ENCODE measurements around the gene TREH. TPM values are rescaled to one million over a fixed set of nuclear protein-coding genes. Genes with fewer than 3 reads are reported as not detected.

Gene TREH
- total RNA-seq, 1 experiment from 2014 or later = 0.15 TPM

GRCh38 chr11:118674082-118674435 is 5.4 kb downstream of the TREH start (continued):
- no peak for TF ChIP-seq REST (IDR thresholded peaks at IDR 0.05; ENCODE audit: low read depth)

- no peak overlapping the region for H3K4me3 ChIP-seq (replicated peaks in 1 of 2; ENCODE audit: low read depth in 1 of 2, low read length in 2 of 2)
- ChIA-PET RAD21 (ENCODE audit: low non-redundant PET in 1 of 2, low total read pairs in 2 of 2, uncharacterized antibody in 2 of 2, unreplicated experiment in 2 of 2) (no interaction called here), CTCF (interaction anchor here (0.7 kb wide), 1 partner anchor 11 kb away, joined by 3 read pairs; no protein-coding TSS in a partner anchor), POLR2A (no interaction called here)
- ATAC-seq (no peak), DNase-seq (ENCODE audit: low read depth, low spot score) (no peak)
- no peaks in the 10 kb centered on the region for H4K20me1 ChIP-seq (ENCODE audit: insufficient read depth)
- H3K27ac ChIP-seq (ENCODE audit: low read depth, low read length) = no peak overlapping the region
- H3K79me2 ChIP-seq (ENCODE audit: insufficient read depth, low read length) = no peaks in the 10 kb centered on the region
- intact Hi-C loops (cut with micrococcal nuclease) = no loop called here
- no peaks in the 10 kb centered on the region for H3K27me3 ChIP-seq (ENCODE audit: insufficient read depth, low read length)
- H3K4me1 ChIP-seq (ENCODE audit: control insufficient read depth in 1 of 2, insufficient read depth in 2 of 2, low read length in 2 of 2) = peaks cover 0 to under 1% of the 10 kb centered on the region in 2 experiments; a peak in 1 of 4 replicates
- no peak overlapping the region for H2AFZ ChIP-seq (ENCODE audit: low read depth, low read length, poor library complexity, severe bottlenecking)
- no peak overlapping the region for H3K4me2 ChIP-seq (ENCODE audit: low read length)
- no peaks in the 10 kb centered on the region for H3K9me2 ChIP-seq (ENCODE audit: insufficient read depth)
- BruUV-seq (replicated peaks) = no TSS peak
- no peaks in the 10 kb centered on the region for H3K36me3 ChIP-seq (ENCODE audit: control insufficient read depth in 1 of 2, insufficient read depth in 2 of 2, low read length in 2 of 2)
- peaks cover 0 to 4% of the 10 kb centered on the region in 2 experiments; a peak in 2 of 4 replicates for H3K9me3 ChIP-seq (ENCODE audit: control insufficient read depth in 1 of 2, insufficient read depth in 1 of 2, low read depth in 1 of 2, low read length in 2 of 2)
- no peak overlapping the region for H3K9ac ChIP-seq (ENCODE audit: low read length)
- TF ChIP-seq TCF7L2 (IDR thresholded peaks at IDR 0.05; ENCODE audit: borderline replicate concordance, extremely low read depth, insufficient read depth, insufficient read length) (no peak), SP1 (IDR thresholded peaks at IDR 0.05; ENCODE audit: low read depth) (no peak), REST (IDR thresholded peaks at IDR 0.05; ENCODE audit: low read depth) (no peak), CBX3 (IDR thresholded peaks at IDR 0.05; ENCODE audit: low read depth) (no peak), EGR1 (IDR thresholded peaks at IDR 0.05; ENCODE audit: low read depth) (no peak), RAD21 (IDR thresholded peaks at IDR 0.05; ENCODE audit: low read depth) (no peak), POLR2AphosphoS5 (IDR thresholded peaks at IDR 0.05; ENCODE audit: low read depth, low read length) (no peak), ATF3 (IDR thresholded peaks at IDR 0.05) (no peak), SIN3A (IDR thresholded peaks at IDR 0.05; ENCODE audit: low read depth) (no peak), ZNF274 (IDR thresholded peaks at IDR 0.05; ENCODE audit: low read depth, low read length) (no peak), ELF1 (IDR thresholded peaks at IDR 0.05; ENCODE audit: borderline replicate concordance, low read depth) (no peak), ZFX (IDR thresholded peaks at IDR 0.05) (no peak), EZH2 (IDR thresholded peaks at IDR 0.05) (no peak), MAX (IDR thresholded peaks at IDR 0.05) (no peak), POLR2A (IDR thresholded peaks at IDR 0.05; ENCODE audit: borderline replicate concordance, extremely low read depth, insufficient read depth, insufficient read length) (no peak), JUND (IDR thresholded peaks at IDR 0.05) (no peak), FOSL1 (IDR thresholded peaks at IDR 0.05; ENCODE audit: low read depth) (no peak)
Observed at GRCh38 chr11:118673361-118674081, 5.9 kb downstream of the TREH start.
